ENCODE data around the gene SHCBP1.
A peak's percentile ranks its signal among the peaks of the same experiment; 100 is the strongest.
"Not testable (repeated sequence)": the region's sequence is repeated elsewhere in the genome, so short reads cannot be mapped to it uniquely, and the experiment has no call there.

The SHCBP1 gene

DNA sequence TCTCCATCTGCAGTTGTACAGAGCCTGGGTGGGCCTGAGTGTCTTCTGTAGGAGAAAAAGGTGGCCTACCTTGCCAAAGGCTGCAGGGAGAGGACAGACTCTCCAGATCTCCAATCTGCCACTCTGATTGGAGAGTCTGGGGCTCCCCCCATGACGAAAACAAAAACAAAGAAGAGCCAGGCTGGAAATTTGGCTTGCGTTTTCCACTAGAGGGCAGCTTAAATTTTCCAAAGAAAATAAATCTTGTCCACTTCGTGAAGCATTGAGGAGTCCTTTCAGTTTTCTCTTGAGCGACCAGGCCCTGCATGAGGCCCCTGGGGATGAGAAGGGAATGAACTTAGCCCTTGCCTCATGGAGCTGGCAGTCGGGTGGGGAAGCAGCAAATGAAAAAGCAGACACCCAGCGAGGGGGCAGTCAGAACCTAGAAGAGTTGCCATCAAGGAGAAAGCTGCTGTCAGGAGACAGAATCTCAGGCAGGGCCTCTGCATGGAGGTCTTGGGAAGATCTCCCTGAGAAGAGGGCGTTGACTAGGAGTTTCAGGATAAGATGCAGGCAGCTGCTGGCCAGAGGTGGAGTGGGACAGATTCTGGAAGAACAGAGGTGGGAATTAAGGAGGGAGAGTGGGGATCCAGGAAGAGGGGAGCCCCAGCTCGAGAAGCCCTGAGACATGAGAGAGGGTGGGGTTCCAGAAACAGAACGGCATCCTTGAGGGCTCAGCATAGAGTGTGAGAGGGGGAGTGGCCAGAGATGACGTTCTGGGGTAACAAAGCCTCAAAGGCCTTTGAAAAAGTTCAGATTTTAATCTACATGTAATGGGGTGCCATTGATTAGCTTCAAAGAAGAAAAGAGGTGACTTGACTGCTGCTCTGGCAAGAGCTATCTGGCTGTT, 8.4 kb upstream of the SHCBP1 start:
- Histone ChIP-seq H3K9me3 (ENCODE audit: control insufficient read depth, low read length) (no peaks in the 10 kb centered on the region), H3K36me3 (ENCODE audit: control insufficient read depth, insufficient read depth, low read length) (no peaks in the 10 kb centered on the region), H3K4me3 (ENCODE audit: insufficient read depth, low read depth, low read length, poor library complexity, severe bottlenecking) (no peak overlapping the region), H3K27ac (ENCODE audit: insufficient read depth, low read length, poor library complexity, severe bottlenecking) (no peak overlapping the region), H3K27me3 (replicated peaks; ENCODE audit: control insufficient read depth, insufficient read depth, low read length, poor library complexity, severe bottlenecking) (no peaks in the 10 kb centered on the region), H3K4me1 (ENCODE audit: control insufficient read depth, insufficient read depth, low read length, poor library complexity, severe bottlenecking) (no peaks in the 10 kb centered on the region)
- no peak for DNase-seq

DNA sequence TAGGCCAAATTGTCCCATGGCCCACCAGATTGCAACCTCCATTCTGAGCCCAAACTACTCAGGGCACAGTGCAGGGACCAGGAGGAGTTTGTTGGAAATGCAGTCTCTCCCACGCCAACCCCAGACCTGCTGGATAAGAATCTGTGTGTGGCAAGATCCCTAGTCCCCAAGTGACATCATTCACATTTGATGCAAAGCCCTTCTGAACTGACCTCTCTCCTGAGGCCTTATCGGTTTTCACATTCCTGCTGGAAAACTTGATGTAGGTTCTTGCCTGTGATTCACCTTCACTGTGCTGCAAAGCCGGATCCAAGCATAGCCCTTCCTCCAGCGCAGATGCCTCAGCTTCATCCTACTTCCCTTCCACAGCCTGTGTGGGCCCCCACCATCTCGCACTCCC, 6.6 kb upstream of the SHCBP1 start:
- DNase-seq, result no peak
- H3K9me3 ChIP-seq (ENCODE audit: control insufficient read depth, low read length), result no peaks in the 10 kb centered on the region
- no peak overlapping the region for H3K27ac ChIP-seq (ENCODE audit: insufficient read depth, low read length, poor library complexity, severe bottlenecking)
- no peaks in the 10 kb centered on the region for H3K4me1 ChIP-seq (ENCODE audit: control insufficient read depth, insufficient read depth, low read length, poor library complexity, severe bottlenecking)
- no peaks in the 10 kb centered on the region for H3K27me3 ChIP-seq (replicated peaks; ENCODE audit: control insufficient read depth, insufficient read depth, low read length, poor library complexity, severe bottlenecking)
- no peaks in the 10 kb centered on the region for H3K36me3 ChIP-seq (ENCODE audit: control insufficient read depth, insufficient read depth, low read length)
- H3K4me3 ChIP-seq (ENCODE audit: insufficient read depth, low read depth, low read length, poor library complexity, severe bottlenecking), result no peak overlapping the region

DNA sequence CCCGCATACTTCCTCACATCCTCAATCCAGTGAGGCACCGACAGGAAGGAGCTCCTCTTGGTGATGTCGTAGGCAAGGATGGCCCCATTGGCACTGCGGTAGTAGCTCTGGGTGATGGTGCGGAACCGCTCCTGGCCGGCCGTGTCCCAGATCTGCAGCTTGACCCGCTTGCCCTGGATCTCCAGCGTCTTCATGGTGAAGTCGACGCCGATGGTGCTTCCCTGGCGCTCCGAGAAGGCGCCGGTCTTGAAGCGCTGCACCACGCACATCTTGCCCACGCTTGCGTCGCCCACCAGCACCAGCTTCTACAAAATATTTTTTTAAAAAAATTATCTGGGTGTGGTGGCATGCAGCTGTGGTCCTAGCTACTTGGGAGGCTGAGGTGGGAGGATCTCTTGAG, 5.5 kb upstream of the SHCBP1 start:
- not testable (repeated sequence) for H3K4me3 ChIP-seq (ENCODE audit: insufficient read depth, low read depth, low read length, poor library complexity, severe bottlenecking); H3K27ac ChIP-seq (ENCODE audit: insufficient read depth, low read length, poor library complexity, severe bottlenecking)

DNA sequence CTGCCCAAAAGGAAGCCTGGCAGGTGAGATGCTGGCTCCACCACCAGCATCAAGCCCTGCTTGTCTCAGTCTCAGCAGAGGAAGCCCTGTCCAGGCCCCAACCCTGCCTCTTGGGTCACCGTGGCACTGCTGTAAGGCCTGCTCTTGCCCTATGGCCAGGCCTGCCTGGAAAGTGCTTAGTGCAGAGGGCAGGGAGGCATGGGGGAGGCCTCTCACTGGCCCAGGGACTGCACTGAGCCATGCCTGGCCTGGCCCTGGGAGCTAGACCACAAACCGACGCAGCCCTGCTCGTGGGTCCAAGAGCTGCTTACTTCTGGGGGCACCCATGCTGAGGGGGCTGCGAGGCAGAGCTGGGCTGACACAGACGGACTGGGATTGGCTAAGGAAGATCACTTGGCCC, 3.7 kb upstream of the SHCBP1 start:
- not testable (repeated sequence) for DNase-seq; H3K27me3 ChIP-seq (replicated peaks; ENCODE audit: control insufficient read depth, insufficient read depth, low read length, poor library complexity, severe bottlenecking); H3K4me3 ChIP-seq (ENCODE audit: insufficient read depth, low read depth, low read length, poor library complexity, severe bottlenecking); H3K4me1 ChIP-seq (ENCODE audit: control insufficient read depth, insufficient read depth, low read length, poor library complexity, severe bottlenecking); H3K9me3 ChIP-seq (ENCODE audit: control insufficient read depth, low read length); H3K27ac ChIP-seq (ENCODE audit: insufficient read depth, low read length, poor library complexity, severe bottlenecking); H3K36me3 ChIP-seq (ENCODE audit: control insufficient read depth, insufficient read depth, low read length)

More for the DNA sequence above, 5.5 kb upstream of the SHCBP1 start:
- not testable (repeated sequence) for H3K27me3 ChIP-seq (replicated peaks; ENCODE audit: control insufficient read depth, insufficient read depth, low read length, poor library complexity, severe bottlenecking); H3K36me3 ChIP-seq (ENCODE audit: control insufficient read depth, insufficient read depth, low read length); H3K4me1 ChIP-seq (ENCODE audit: control insufficient read depth, insufficient read depth, low read length, poor library complexity, severe bottlenecking); H3K9me3 ChIP-seq (ENCODE audit: control insufficient read depth, low read length); DNase-seq

DNA sequence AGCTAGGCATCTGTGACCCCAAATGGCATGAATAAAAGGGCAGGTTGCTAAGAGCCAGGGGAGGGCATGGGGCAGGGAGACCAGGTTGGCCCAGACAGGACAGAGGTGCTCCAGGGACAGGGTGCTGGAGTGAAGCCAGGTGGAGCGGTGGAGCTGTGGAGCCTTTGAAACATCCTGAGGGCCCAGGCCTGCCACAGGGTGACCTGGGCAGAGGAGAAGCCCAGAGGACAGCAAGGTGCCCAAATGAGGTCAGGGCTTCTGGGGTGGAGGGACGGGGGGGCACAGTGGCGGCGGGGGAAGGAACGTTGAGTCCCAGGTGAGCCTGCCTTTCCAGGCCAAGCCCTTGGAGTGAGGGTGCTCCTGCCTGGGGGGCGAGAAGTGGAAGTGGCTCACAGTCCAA, 2.5 kb upstream of the SHCBP1 start:
- not testable (repeated sequence) for H3K27ac ChIP-seq (ENCODE audit: insufficient read depth, low read length, poor library complexity, severe bottlenecking); H3K36me3 ChIP-seq (ENCODE audit: control insufficient read depth, insufficient read depth, low read length); H3K4me3 ChIP-seq (ENCODE audit: insufficient read depth, low read depth, low read length, poor library complexity, severe bottlenecking); H3K9me3 ChIP-seq (ENCODE audit: control insufficient read depth, low read length); DNase-seq; H3K4me1 ChIP-seq (ENCODE audit: control insufficient read depth, insufficient read depth, low read length, poor library complexity, severe bottlenecking); H3K27me3 ChIP-seq (replicated peaks; ENCODE audit: control insufficient read depth, insufficient read depth, low read length, poor library complexity, severe bottlenecking)

DNA sequence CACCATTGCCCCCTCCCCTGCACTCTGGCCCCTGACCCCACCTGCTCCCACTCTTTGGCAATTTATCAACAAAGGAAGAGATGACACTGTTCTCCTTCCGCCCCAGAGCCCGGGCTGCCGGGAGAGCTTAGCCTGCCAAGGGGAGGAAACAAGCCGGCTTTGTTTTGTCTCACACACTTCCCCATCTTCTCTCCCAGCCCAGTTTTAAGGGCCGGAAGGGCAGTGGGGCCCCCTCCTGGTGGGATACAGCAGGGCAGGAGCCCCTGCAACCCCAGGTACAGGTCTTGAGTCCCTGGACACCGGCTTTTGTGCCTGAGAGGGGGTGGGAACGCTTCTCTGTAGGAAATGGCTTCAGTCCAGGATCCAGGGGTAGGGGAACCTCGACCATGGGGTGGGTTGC, 2.1 kb upstream of the SHCBP1 start:
- H3K4me3 ChIP-seq (ENCODE audit: insufficient read depth, low read depth, low read length, poor library complexity, severe bottlenecking); H3K4me1 ChIP-seq (ENCODE audit: control insufficient read depth, insufficient read depth, low read length, poor library complexity, severe bottlenecking); H3K27me3 ChIP-seq (replicated peaks; ENCODE audit: control insufficient read depth, insufficient read depth, low read length, poor library complexity, severe bottlenecking); DNase-seq; H3K36me3 ChIP-seq (ENCODE audit: control insufficient read depth, insufficient read depth, low read length); H3K27ac ChIP-seq (ENCODE audit: insufficient read depth, low read length, poor library complexity, severe bottlenecking); H3K9me3 ChIP-seq (ENCODE audit: control insufficient read depth, low read length): not testable (repeated sequence)

DNA sequence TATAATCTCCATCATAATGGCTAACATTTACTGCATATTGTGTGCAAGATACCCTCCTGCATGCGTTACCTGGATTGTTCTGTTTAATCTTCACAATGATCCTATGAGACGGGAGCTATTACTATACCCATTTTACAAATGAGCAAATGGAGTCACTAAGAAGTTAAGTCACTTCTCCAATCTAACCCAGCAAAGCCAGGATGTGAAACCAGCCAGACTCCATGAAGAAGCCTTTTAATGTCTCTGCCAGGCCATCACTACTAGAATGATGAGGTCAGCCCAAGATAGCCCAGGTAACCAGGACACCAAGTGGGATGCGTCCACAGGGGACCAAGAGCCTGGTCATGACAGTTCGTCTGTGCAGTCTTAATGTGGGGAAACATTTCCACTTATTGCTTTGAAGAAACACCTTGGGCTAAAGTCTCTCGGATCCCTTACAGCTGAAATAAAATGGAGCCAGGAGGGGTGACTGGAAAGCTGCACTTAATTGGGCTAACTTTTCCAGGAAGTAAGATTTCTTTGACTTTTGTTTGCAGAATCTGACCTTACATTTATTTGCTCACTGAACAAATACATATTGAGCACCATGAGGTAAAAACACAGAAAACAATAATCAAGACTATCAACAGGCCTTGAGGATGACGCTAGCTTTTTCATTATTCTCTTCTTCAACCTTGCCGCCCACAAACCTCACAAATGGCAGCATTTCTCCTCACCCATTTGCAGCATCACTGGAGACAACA, 926 bp upstream of the SHCBP1 start:
- H3K27me3 ChIP-seq (replicated peaks; ENCODE audit: control insufficient read depth, insufficient read depth, low read length, poor library complexity, severe bottlenecking), result no peaks in the 10 kb centered on the region
- no peak overlapping the region for H3K4me3 ChIP-seq (ENCODE audit: insufficient read depth, low read depth, low read length, poor library complexity, severe bottlenecking)
- H3K36me3 ChIP-seq (ENCODE audit: control insufficient read depth, insufficient read depth, low read length), result no peaks in the 10 kb centered on the region
- H3K4me1 ChIP-seq (ENCODE audit: control insufficient read depth, insufficient read depth, low read length, poor library complexity, severe bottlenecking), result peaks cover 5% of the 10 kb centered on the region
- no peak for DNase-seq
- H3K27ac ChIP-seq (ENCODE audit: insufficient read depth, low read length, poor library complexity, severe bottlenecking), result no peak overlapping the region
- no peaks in the 10 kb centered on the region for H3K9me3 ChIP-seq (ENCODE audit: control insufficient read depth, low read length)

DNA sequence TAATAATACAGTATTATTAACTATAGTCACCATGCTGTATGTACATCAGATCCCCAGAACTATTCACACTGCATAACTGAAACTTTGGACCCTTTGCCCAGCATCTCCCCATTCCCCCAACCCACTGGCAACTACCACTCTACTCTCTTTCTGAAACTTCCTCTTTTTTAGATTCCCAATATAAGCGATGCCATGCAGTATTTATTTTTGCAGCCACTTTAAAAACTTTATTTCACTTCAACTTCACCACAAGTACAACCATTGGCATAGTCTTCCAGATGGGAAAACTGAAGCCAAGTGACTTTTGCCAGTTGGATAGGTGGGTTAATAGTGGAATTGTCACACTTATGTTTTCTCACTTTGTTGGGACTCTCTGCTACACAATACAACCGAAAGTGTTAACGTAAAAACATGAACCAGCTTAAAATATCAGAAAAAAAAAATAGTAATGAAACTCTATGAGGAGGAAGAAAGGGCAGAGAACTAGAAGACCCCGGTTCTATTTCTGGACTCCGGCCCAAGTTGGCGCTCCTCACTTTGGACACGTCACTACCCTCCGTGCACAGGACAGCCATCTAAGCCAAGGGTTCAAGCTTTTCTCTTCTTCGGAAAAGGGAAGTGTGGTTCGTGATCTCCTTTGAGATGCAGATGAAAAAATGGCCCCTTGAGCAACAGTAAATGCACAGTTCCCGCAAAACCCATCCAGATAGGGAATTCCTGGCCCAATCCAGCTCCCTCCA, 743 bp downstream of the SHCBP1 start:
- Histone ChIP-seq H3K9me3 (ENCODE audit: control insufficient read depth, low read length) (no peaks in the 10 kb centered on the region), H3K27me3 (replicated peaks; ENCODE audit: control insufficient read depth, insufficient read depth, low read length, poor library complexity, severe bottlenecking) (no peaks in the 10 kb centered on the region), H3K4me3 (ENCODE audit: insufficient read depth, low read depth, low read length, poor library complexity, severe bottlenecking) (peak overlapping the region; percentile 83), H3K36me3 (ENCODE audit: control insufficient read depth, insufficient read depth, low read length) (no peaks in the 10 kb centered on the region), H3K27ac (ENCODE audit: insufficient read depth, low read length, poor library complexity, severe bottlenecking) (no peak overlapping the region), H3K4me1 (ENCODE audit: control insufficient read depth, insufficient read depth, low read length, poor library complexity, severe bottlenecking) (peaks cover 5% of the 10 kb centered on the region)
- no peak for DNase-seq

DNA sequence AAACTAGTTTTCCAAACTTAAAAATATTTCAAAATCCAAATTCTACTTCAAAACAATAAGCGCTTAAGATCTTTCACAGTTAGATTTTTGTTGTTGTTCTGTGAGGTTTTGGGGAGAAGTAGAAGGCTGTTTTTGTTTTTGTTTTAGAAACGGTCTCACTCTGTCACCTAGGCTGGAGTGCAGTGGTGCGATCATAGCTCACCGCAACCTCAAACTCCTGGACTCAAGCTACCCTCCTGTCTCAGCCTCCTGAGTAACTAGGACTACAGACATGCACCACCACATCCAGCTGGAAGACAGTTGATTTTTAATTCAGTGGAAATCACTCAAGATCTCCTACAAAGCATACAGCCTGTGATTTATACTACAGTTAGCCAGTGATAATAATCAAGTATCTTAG, 2.7 kb downstream of the SHCBP1 start:
- Histone ChIP-seq H3K36me3 (ENCODE audit: control insufficient read depth, insufficient read depth, low read length) (no peaks in the 10 kb centered on the region), H3K27me3 (replicated peaks; ENCODE audit: control insufficient read depth, insufficient read depth, low read length, poor library complexity, severe bottlenecking) (no peaks in the 10 kb centered on the region), H3K27ac (ENCODE audit: insufficient read depth, low read length, poor library complexity, severe bottlenecking) (no peak overlapping the region), H3K9me3 (ENCODE audit: control insufficient read depth, low read length) (no peaks in the 10 kb centered on the region), H3K4me3 (ENCODE audit: insufficient read depth, low read depth, low read length, poor library complexity, severe bottlenecking) (no peak overlapping the region), H3K4me1 (ENCODE audit: control insufficient read depth, insufficient read depth, low read length, poor library complexity, severe bottlenecking) (peaks cover 5% of the 10 kb centered on the region)
- DNase-seq, result no peak

DNA sequence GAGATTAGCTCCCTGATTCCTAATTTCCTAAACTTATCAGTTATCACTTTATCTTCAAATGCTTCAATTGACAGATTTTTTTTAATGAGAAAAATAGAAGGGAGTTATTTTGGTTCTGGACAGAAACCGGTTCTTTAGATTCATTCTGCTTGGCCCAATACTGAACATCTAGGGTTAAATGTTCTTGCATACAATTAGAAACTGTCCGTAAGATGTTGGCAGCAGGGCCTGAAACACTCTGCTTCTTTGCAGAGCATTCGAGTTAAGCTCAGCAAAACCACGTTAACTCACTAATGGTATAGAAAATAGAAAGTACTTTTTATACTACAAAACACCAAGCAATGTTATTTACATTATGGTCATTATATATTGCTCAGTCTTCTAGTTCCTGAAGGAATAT, 7.2 kb downstream of the SHCBP1 start:
- no peaks in the 10 kb centered on the region for H3K27me3 ChIP-seq (replicated peaks; ENCODE audit: control insufficient read depth, insufficient read depth, low read length, poor library complexity, severe bottlenecking)
- no peak for DNase-seq
- no peaks in the 10 kb centered on the region for H3K4me1 ChIP-seq (ENCODE audit: control insufficient read depth, insufficient read depth, low read length, poor library complexity, severe bottlenecking)
- H3K27ac ChIP-seq (ENCODE audit: insufficient read depth, low read length, poor library complexity, severe bottlenecking), result no peak overlapping the region
- H3K4me3 ChIP-seq (ENCODE audit: insufficient read depth, low read depth, low read length, poor library complexity, severe bottlenecking), result no peak overlapping the region
- no peaks in the 10 kb centered on the region for H3K9me3 ChIP-seq (ENCODE audit: control insufficient read depth, low read length)
- H3K36me3 ChIP-seq (ENCODE audit: control insufficient read depth, insufficient read depth, low read length), result no peaks in the 10 kb centered on the region
